ENCODE data around the gene PREX1.

The PREX1 gene

GRCh38 chr20:48629069-48629959, 198.5 kb downstream of the PREX1 start:
- in situ Hi-C loops (cut with MboI; ENCODE audit: low sequenced_read_pairs), result no loop called here

- in situ Hi-C loops (cut with MboI; ENCODE audit: low sequenced_read_pairs), result no loop called here
These were observed 200.1 kb downstream of the PREX1 start for GRCh38 chr20:48627737-48628128.

- in situ Hi-C loops (cut with MboI; ENCODE audit: low sequenced_read_pairs), result no loop called here
These were observed 200.7 kb downstream of the PREX1 start for GRCh38 chr20:48626938-48627736.

- in situ Hi-C loops (cut with MboI; ENCODE audit: low sequenced_read_pairs), result no loop called here
These were observed 201.4 kb downstream of the PREX1 start for GRCh38 chr20:48626226-48626937.

- in situ Hi-C loops (cut with MboI; ENCODE audit: low sequenced_read_pairs), result no loop called here
These were observed 202.5 kb downstream of the PREX1 start for GRCh38 chr20:48625136-48625900.

- in situ Hi-C loops (cut with MboI; ENCODE audit: low sequenced_read_pairs), result no loop called here
These were observed 203.3 kb downstream of the PREX1 start for GRCh38 chr20:48624315-48625020.

GRCh38 chr20:48623906-48624265, 203.9 kb downstream of the PREX1 start:
- in situ Hi-C loops (cut with MboI; ENCODE audit: low sequenced_read_pairs), result no loop called here

GRCh38 chr20:48623176-48623905, 204.5 kb downstream of the PREX1 start:
- in situ Hi-C loops (cut with MboI; ENCODE audit: low sequenced_read_pairs), result no loop called here

- in situ Hi-C loops (cut with MboI; ENCODE audit: low sequenced_read_pairs), result no loop called here
These were observed 205.4 kb downstream of the PREX1 start for GRCh38 chr20:48622421-48622820.

GRCh38 chr20:48621376-48622078, 206.3 kb downstream of the PREX1 start:
- in situ Hi-C loops (cut with MboI; ENCODE audit: low sequenced_read_pairs), result no loop called here

GRCh38 chr20:48620507-48621375, 207.1 kb downstream of the PREX1 start:
- in situ Hi-C loops (cut with MboI; ENCODE audit: low sequenced_read_pairs), result no loop called here

GRCh38 chr20:48620154-48620506, 207.7 kb downstream of the PREX1 start:
- in situ Hi-C loops (cut with MboI; ENCODE audit: low sequenced_read_pairs), result no loop called here

- in situ Hi-C loops (cut with MboI; ENCODE audit: low sequenced_read_pairs), result no loop called here
These were observed 208.4 kb downstream of the PREX1 start for GRCh38 chr20:48619126-48620101.

GRCh38 chr20:48618631-48619030, 209.2 kb downstream of the PREX1 start:
- in situ Hi-C loops (cut with MboI; ENCODE audit: low sequenced_read_pairs), result no loop called here

GRCh38 chr20:48618052-48618451, 209.7 kb downstream of the PREX1 start:
- in situ Hi-C loops (cut with MboI; ENCODE audit: low sequenced_read_pairs), result no loop called here

- in situ Hi-C loops (cut with MboI; ENCODE audit: low sequenced_read_pairs), result no loop called here
These were observed 210.3 kb downstream of the PREX1 start for GRCh38 chr20:48617481-48617880.

- in situ Hi-C loops (cut with MboI; ENCODE audit: low sequenced_read_pairs), result no loop called here
These were observed 211.3 kb downstream of the PREX1 start for GRCh38 chr20:48616481-48616880.
